GM12878 (cell line): Measurements from ENCODE around the gene ADGRV1. TPM values are rescaled to one million over a fixed set of nuclear protein-coding genes. Genes with fewer than 3 reads are reported as not detected.

Experiments
- ATAC-seq: fragments of 200-7000 bp; cut with Tn5 transposase; 3 replicates; pipeline ENCODE4 v1.9.1; 2020; ENCODE audit warnings: mild to moderate bottlenecking, moderate library complexity
- BruUV-seq: library from RNA; stranded (reverse); fragments of 400-500 nt; replicated peaks from 2 replicates; lab custom pipeline; 2021; lab: Mats Ljungman, UMichigan
- CTCF ChIA-PET: fragments of 300-600 bp; sonication (Branson Sonifier 250); formaldehyde crosslinking; extraction: SDS; loops from one replicate; lab custom pipeline; 2021; ENCODE audit warnings: inconsistent platforms; lab: Yijun Ruan, JAX
- POLR2A ChIA-PET: fragments of 350-600 bp; formaldehyde crosslinking; extraction: SDS; loops from one replicate; lab custom pipeline; 2021; ENCODE audit warnings: inconsistent platforms; lab: Charles Lee
- RAD21 ChIA-PET: fragments of 300-600 bp; sonication (Branson Sonifier 250); formaldehyde crosslinking; loops from one replicate; lab custom pipeline; 2023; ENCODE audit warnings: antibody characterized with exemption; ENCODE audit not compliant: unreplicated experiment; lab: Charles Lee
- SMC1A ChIA-PET: fragments of 300-600 bp; sonication (Branson Sonifier 250); formaldehyde crosslinking; loops from one replicate; lab custom pipeline; 2023; ENCODE audit not compliant: unreplicated experiment, uncharacterized antibody; lab: Charles Lee
- DNase-seq: peaks from one replicate; pipeline ENCODE4 v3.0.0-alpha.2; 2011; ENCODE audit warnings: low read depth, low spot score
- FAIRE-seq: peaks from 3 replicates; lab custom pipeline; 2011; peaks lifted over from hg19 to GRCh38; lab: Jason Lieb, UNC
- H2AFZ ChIP-seq: 2 replicates; pipeline ENCODE4 v1.6.0; 2011; ENCODE audit warnings: low read depth, low read length, control low read depth; ENCODE audit not compliant: control insufficient read depth
- H3K27ac ChIP-seq: 2 replicates; pipeline ENCODE4 v1.5.1; 2011; ENCODE audit warnings: control low read depth; ENCODE audit not compliant: control insufficient read depth, insufficient read depth
- H3K27me3 ChIP-seq, 2 experiments: replicated peaks in 1 of 2; 2 replicates each; pipeline versions ENCODE4 v1.6.0 to v1.6.1; 2011; ENCODE audit warnings: low read length in 1 of 2; ENCODE audit not compliant: control insufficient read depth in 2 of 2, insufficient read depth in 2 of 2
- H3K36me3 ChIP-seq, 2 experiments: 2 replicates each; pipeline ENCODE4 v1.5.1; 2011; ENCODE audit warnings: low read length in 1 of 2; ENCODE audit not compliant: control insufficient read depth in 2 of 2, insufficient read depth in 2 of 2
- H3K4me1 ChIP-seq: 2 replicates; pipeline ENCODE4 v1.6.1; 2011; ENCODE audit warnings: mild to moderate bottlenecking, low read length, moderate library complexity, mixed read lengths; ENCODE audit not compliant: control insufficient read depth, insufficient read depth
- H3K4me2 ChIP-seq: 2 replicates; pipeline ENCODE4 v1.6.0; 2011; ENCODE audit warnings: control low read depth; ENCODE audit not compliant: control insufficient read depth, insufficient read depth
- H3K4me3 ChIP-seq: fragments of 200-600 bp; sonication (generic); 2 replicates; pipeline ENCODE4 v1.5.1; 2016
- H3K79me2 ChIP-seq: 2 replicates; pipeline ENCODE4 v1.6.0; 2011; ENCODE audit warnings: low read length; ENCODE audit not compliant: control insufficient read depth, insufficient read depth
- H3K9ac ChIP-seq: 2 replicates; pipeline ENCODE4 v1.8.0; 2011; ENCODE audit warnings: low read length, control low read depth, mixed read lengths; ENCODE audit not compliant: control insufficient read depth, insufficient read depth
- H3K9me3 ChIP-seq: replicated peaks from 3 replicates; pipeline ENCODE4 v1.5.1; 2011; ENCODE audit warnings: mild to moderate bottlenecking, low read length; ENCODE audit not compliant: control insufficient read depth, insufficient read depth
- H4K20me1 ChIP-seq: 2 replicates; pipeline ENCODE4 v1.6.0; 2011; ENCODE audit not compliant: control insufficient read depth, insufficient read depth
- BACH1 ChIP-seq: fragments of 450-650 bp; IDR thresholded peaks from 2 replicates; pipeline ENCODE4 v1.6.1; 2017; ENCODE audit warnings: mild to moderate bottlenecking, borderline replicate concordance
- CBFB ChIP-seq: IDR thresholded peaks from 2 replicates; pipeline ENCODE4 v1.6.1; 2016; ENCODE audit warnings: antibody characterized with exemption, low read depth
- CTCF ChIP-seq, 3 experiments: IDR thresholded peaks in 2 of 3; conservative IDR thresholded peaks in 1 of 3; 2 replicates each; pipeline ENCODE4 v1.5.1; 2011; ENCODE audit warnings: low read depth in 3 of 3, low read length in 3 of 3, mild to moderate bottlenecking in 3 of 3, control low read depth in 2 of 3, moderate library complexity in 2 of 3, inconsistent platforms in 1 of 3, mixed read lengths in 1 of 3; ENCODE audit not compliant: control insufficient read depth in 2 of 3, insufficient read depth in 1 of 3; ENCODE audit errors: extremely low read depth in 1 of 3
- FOXM1 ChIP-seq: IDR thresholded peaks from 2 replicates; pipeline ENCODE4 v1.6.1; 2012; ENCODE audit warnings: low read depth, mild to moderate bottlenecking, inconsistent platforms, low read length, moderate library complexity
- IKZF1 ChIP-seq: fragments of 450-650 bp; conservative IDR thresholded peaks from 2 replicates; pipeline ENCODE4 v1.6.1; 2017; ENCODE audit warnings: antibody characterized with exemption, mild to moderate bottlenecking
- SKIL ChIP-seq: fragments of 450-650 bp; IDR thresholded peaks from 2 replicates; pipeline ENCODE4 v1.6.1; 2017; ENCODE audit warnings: mild to moderate bottlenecking, low read depth, inconsistent platforms; ENCODE audit not compliant: poor library complexity, severe bottlenecking
- SMAD1 ChIP-seq: fragments of 450-650 bp; IDR thresholded peaks from 2 replicates; pipeline ENCODE4 v1.6.1; 2018; ENCODE audit warnings: mild to moderate bottlenecking, low read depth; ENCODE audit not compliant: partially characterized antibody
- SREBF1 ChIP-seq: IDR thresholded peaks from 2 replicates; pipeline ENCODE4 v1.6.1; 2012; ENCODE audit warnings: mild to moderate bottlenecking, low read length
- SREBF2 ChIP-seq: IDR thresholded peaks from 2 replicates; pipeline ENCODE4 v1.6.1; 2012; ENCODE audit warnings: mild to moderate bottlenecking, low read length
- STAT1 ChIP-seq: fragments of 450-650 bp; conservative IDR thresholded peaks from 2 replicates; pipeline ENCODE4 v1.6.1; 2014; ENCODE audit warnings: antibody characterized with exemption, mild to moderate bottlenecking
- USF2 ChIP-seq: IDR thresholded peaks from 2 replicates; pipeline ENCODE4 v1.6.1; 2011; ENCODE audit warnings: low read depth, low read length, improper control_type of control experiment, borderline replicate concordance
- in situ Hi-C: fragments of 300-500 bp; cut with MboI; formaldehyde crosslinking; loops from 9 replicates; pipeline ENCODE4 v1.14.3; 2018; ENCODE audit warnings: mixed read lengths
- intact Hi-C: fragments of 100-400 bp; cut with micrococcal nuclease; formaldehyde crosslinking; loops from one replicate; pipeline ENCODE4 v1.14.2; 2022; ENCODE audit not compliant: unreplicated experiment
- polyA plus RNA-seq, 11 experiments: library from polyadenylated mRNA; depleted of rRNA in 4 of 11; unstranded in 6 of 11; stranded (reverse) in 5 of 11; fragments of >200 nt; fragmentation: Nextera tagmentation in 4 of 11; fragmentation: Illumina TruSeq in 1 of 11; extraction: Ambion mirVana in 4 of 11; extraction: Trizol in 1 of 11; gene quantifications; 1 replicate in 1 of 11; 2 replicates in 10 of 11; pipeline versions ENCODE4 v1.2.1 to v1.2.3, GENCODE V29; 2011 to 2016; ENCODE audit warnings: inconsistent platforms in 2 of 11, missing spikeins in 2 of 11, low read depth in 1 of 11
- total RNA-seq, 4 experiments: library from RNA; depleted of rRNA in 3 of 4; stranded (reverse); fragments of >200 nt in 3 of 4; fragmentation: Illumina TruSeq in 1 of 4; extraction: Trizol in 1 of 4; gene quantifications; 2 replicates each; pipeline versions ENCODE4 v1.2.1 to v1.2.3, GENCODE V29; 2013 to 2021

ADGRV1 gene
- total and polyA plus RNA-seq, 10 of the 15 experiments (the other 5 are each of a cell fraction or from before 2014, with no cell fraction given), result 0.04 to 8.1 (median 0.16) TPM; not detected in 1

- ATAC-seq (no peak), DNase-seq (no peak), FAIRE-seq (no peak)
- ChIA-PET RAD21 (no interaction called here), CTCF (no interaction called here), POLR2A (interaction anchor here (1.1 kb wide), 1 partner anchor 9 kb away, joined by 3 read pairs; no protein-coding TSS in a partner anchor), SMC1A (interaction anchor here (0.5 kb wide), 1 partner anchor 84 kb away, joined by 3 read pairs; no protein-coding TSS in a partner anchor)
- no peaks in the 10 kb centered on the region for H3K27me3 ChIP-seq
- no peaks in the 10 kb centered on the region for H3K36me3 ChIP-seq
- no peaks in the 10 kb centered on the region for H3K4me1 ChIP-seq
- no peaks in the 10 kb centered on the region for H3K79me2 ChIP-seq
- no TSS peak for BruUV-seq
- H3K9ac ChIP-seq, result no peak overlapping the region
- no peak overlapping the region for H3K4me2 ChIP-seq
- TF ChIP-seq IKZF1, result no peak
- 0 out of 6 replicates have a peak, but pooled peaks of 1 of the 3 experiments have one; percentile 4 for TF ChIP-seq CTCF (IDR thresholded peaks at IDR 0.05 in 2 of 3, conservative IDR thresholded peaks at IDR 0.05 in 1 of 3; ENCODE audit: control insufficient read depth in 2 of 3, extremely low read depth in 1 of 3, insufficient read depth in 1 of 3, low read depth in 3 of 3, low read length in 3 of 3)
- TF ChIP-seq SMAD1, result no peak
- no peak for TF ChIP-seq SREBF2
- no peaks in the 10 kb centered on the region for H3K9me3 ChIP-seq
- H3K4me3 ChIP-seq, result no peak overlapping the region
- H2AFZ ChIP-seq, result no peak overlapping the region
- no peak overlapping the region for H3K27ac ChIP-seq
- H4K20me1 ChIP-seq, result no peaks in the 10 kb centered on the region
- in situ Hi-C loops, result no loop called here
- intact Hi-C loops, result no loop called here
These were observed 291.3 kb downstream of the ADGRV1 start for GRCh38 chr5:90849939-90850338.

GRCh38 chr5:90852531-90852930 lies 293.9 kb downstream of the ADGRV1 start:
- in situ Hi-C loops (no loop called here), intact Hi-C loops (no loop called here)
- no peak overlapping the region for H3K4me2 ChIP-seq
- H3K9me3 ChIP-seq, result no peaks in the 10 kb centered on the region
- no peak overlapping the region for H2AFZ ChIP-seq
- ChIA-PET POLR2A (interaction anchor here (0.5 kb wide), 1 partner anchor 553 kb away, joined by 5 read pairs; no protein-coding TSS in a partner anchor), CTCF (no interaction called here), RAD21 (interaction anchor here (1.2 kb wide), 1 partner anchor 13 kb away, joined by 3 read pairs; no protein-coding TSS in a partner anchor), SMC1A (no interaction called here)
- no peaks in the 10 kb centered on the region for H3K4me1 ChIP-seq
- FAIRE-seq, result no peak
- no peak for DNase-seq
- no peak overlapping the region for H3K4me3 ChIP-seq
- no peaks in the 10 kb centered on the region for H4K20me1 ChIP-seq
- no peak overlapping the region for H3K27ac ChIP-seq
- ATAC-seq, result no peak
- no TSS peak for BruUV-seq
- H3K9ac ChIP-seq, result no peak overlapping the region
- no peaks in the 10 kb centered on the region for H3K36me3 ChIP-seq
- H3K27me3 ChIP-seq, result no peaks in the 10 kb centered on the region
- no peaks in the 10 kb centered on the region for H3K79me2 ChIP-seq
- TF ChIP-seq BACH1 (no peak), SREBF1 (no peak), FOXM1 (no peak), STAT1 (no peak), SKIL (no peak), CBFB (no peak), USF2 (no peak)
